ENCODE results near the gene TTI1.

TTI1 gene

GRCh38 chr20:38000293-38000692 is 33.0 kb downstream of the TTI1 start:
- no peaks in the 10 kb centered on the region for H3K9me3 ChIP-seq (ENCODE audit: low read length)

GRCh38 chr20:37999526-38000263 is 33.6 kb downstream of the TTI1 start:
- Histone ChIP-seq H3K9ac (ENCODE audit: low read length) (no peak overlapping the region), H4K20me1 (ENCODE audit: insufficient read depth, low read length) (no peaks in the 10 kb centered on the region), H3K9me2 (ENCODE audit: low read depth, low read length) (no peaks in the 10 kb centered on the region), H3K27ac (ENCODE audit: low read depth, low read length, poor library complexity, severe bottlenecking) (no peak overlapping the region), H3K27me3 (ENCODE audit: insufficient read depth, low read length) (no peaks in the 10 kb centered on the region), H3K4me3 (ENCODE audit: low read depth, low read length, poor library complexity, severe bottlenecking) (no peak overlapping the region), H3K4me2 (ENCODE audit: low read length) (no peak overlapping the region), H3F3A (ENCODE audit: insufficient read depth, low read length) (no peaks in the 10 kb centered on the region), H3K79me2 (ENCODE audit: insufficient read depth, low read length) (no peaks in the 10 kb centered on the region), H3K4me1 (ENCODE audit: insufficient read depth, low read length, severe bottlenecking) (no peaks in the 10 kb centered on the region), H3K9me3 (ENCODE audit: low read length) (no peaks in the 10 kb centered on the region), H2AFZ (ENCODE audit: low read length) (no peak overlapping the region), H3K36me3 (ENCODE audit: insufficient read depth, low read length) (peaks cover 94% of the 10 kb centered on the region)
- TF ChIP-seq EZH2 (IDR thresholded peaks at IDR 0.05; ENCODE audit: borderline replicate concordance, low read length) (no peak), CTCF (IDR thresholded peaks at IDR 0.05; ENCODE audit: low read length) (no peak)

More at GRCh38 chr20:38000293-38000692, 33.0 kb downstream of the TTI1 start:
- no peak overlapping the region for H3K9ac ChIP-seq (ENCODE audit: low read length)
- no peaks in the 10 kb centered on the region for H3K79me2 ChIP-seq (ENCODE audit: insufficient read depth, low read length)
- H3K4me3 ChIP-seq (ENCODE audit: low read depth, low read length, poor library complexity, severe bottlenecking), result no peak overlapping the region
- no peak overlapping the region for H2AFZ ChIP-seq (ENCODE audit: low read length)
- H4K20me1 ChIP-seq (ENCODE audit: insufficient read depth, low read length), result no peaks in the 10 kb centered on the region
- H3K9me2 ChIP-seq (ENCODE audit: low read depth, low read length), result no peaks in the 10 kb centered on the region
- no peaks in the 10 kb centered on the region for H3K27me3 ChIP-seq (ENCODE audit: insufficient read depth, low read length)
- H3K27ac ChIP-seq (ENCODE audit: low read depth, low read length, poor library complexity, severe bottlenecking), result no peak overlapping the region
- no peak overlapping the region for H3K4me2 ChIP-seq (ENCODE audit: low read length)
- H3K4me1 ChIP-seq (ENCODE audit: insufficient read depth, low read length, severe bottlenecking), result no peaks in the 10 kb centered on the region
- no peaks in the 10 kb centered on the region for H3F3A ChIP-seq (ENCODE audit: insufficient read depth, low read length)
- peaks cover 93% of the 10 kb centered on the region for H3K36me3 ChIP-seq (ENCODE audit: insufficient read depth, low read length)
- no peak for TF ChIP-seq CTCF (IDR thresholded peaks at IDR 0.05; ENCODE audit: low read length)
- TF ChIP-seq EZH2 (IDR thresholded peaks at IDR 0.05; ENCODE audit: borderline replicate concordance, low read length), result no peak

GRCh38 chr20:37997516-37997915 is 35.7 kb downstream of the TTI1 start:
- Histone ChIP-seq H3K4me2 (ENCODE audit: low read length) (no peak overlapping the region), H3K4me3 (ENCODE audit: low read depth, low read length, poor library complexity, severe bottlenecking) (no peak overlapping the region), H3F3A (ENCODE audit: insufficient read depth, low read length) (no peaks in the 10 kb centered on the region), H3K4me1 (ENCODE audit: insufficient read depth, low read length, severe bottlenecking) (no peaks in the 10 kb centered on the region), H2AFZ (ENCODE audit: low read length) (no peak overlapping the region), H3K9ac (ENCODE audit: low read length) (no peak overlapping the region), H3K79me2 (ENCODE audit: insufficient read depth, low read length) (no peaks in the 10 kb centered on the region), H3K27ac (ENCODE audit: low read depth, low read length, poor library complexity, severe bottlenecking) (no peak overlapping the region), H4K20me1 (ENCODE audit: insufficient read depth, low read length) (no peaks in the 10 kb centered on the region), H3K27me3 (ENCODE audit: insufficient read depth, low read length) (no peaks in the 10 kb centered on the region), H3K9me2 (ENCODE audit: low read depth, low read length) (no peaks in the 10 kb centered on the region), H3K9me3 (ENCODE audit: low read length) (no peaks in the 10 kb centered on the region), H3K36me3 (ENCODE audit: insufficient read depth, low read length) (peaks cover 81% of the 10 kb centered on the region)
- TF ChIP-seq CTCF (IDR thresholded peaks at IDR 0.05; ENCODE audit: low read length), result no peak
- no peak for TF ChIP-seq EZH2 (IDR thresholded peaks at IDR 0.05; ENCODE audit: borderline replicate concordance, low read length)
